WTC11 (cell line): ENCODE measurements around the gene DEFB132.

ENCODE experiments used
- ESRRA ChIP-seq: sonication (generic); formaldehyde crosslinking; IDR thresholded peaks from 2 replicates; pipeline ENCODE4 v1.8.1; 2022; ENCODE audit warnings: mild to moderate bottlenecking, missing genetic modification reagents, borderline replicate concordance
- ETV6 ChIP-seq: sonication (generic); formaldehyde crosslinking; IDR thresholded peaks from 2 replicates; pipeline ENCODE4 v1.8.1; 2022; ENCODE audit warnings: mild to moderate bottlenecking, missing genetic modification reagents
- NR2C2 ChIP-seq: sonication (generic); formaldehyde crosslinking; IDR thresholded peaks from 2 replicates; pipeline ENCODE4 v1.8.0; 2022; ENCODE audit warnings: mild to moderate bottlenecking, missing genetic modification reagents
- RELA ChIP-seq: sonication (generic); formaldehyde crosslinking; IDR thresholded peaks from 2 replicates; pipeline ENCODE4 v1.8.1; 2022; ENCODE audit warnings: missing genetic modification reagents, mild to moderate bottlenecking, borderline replicate concordance
- TEAD4 ChIP-seq: sonication (generic); formaldehyde crosslinking; IDR thresholded peaks from 2 replicates; pipeline ENCODE4 v1.8.0; 2022; ENCODE audit warnings: mild to moderate bottlenecking, missing genetic modification reagents
- TP53 ChIP-seq: sonication (generic); formaldehyde crosslinking; IDR thresholded peaks from 2 replicates; pipeline ENCODE4 v1.8.1; 2023; ENCODE audit warnings: mild to moderate bottlenecking, missing genetic modification reagents
- ZNF263 ChIP-seq: sonication (generic); formaldehyde crosslinking; IDR thresholded peaks from 2 replicates; pipeline ENCODE4 v1.8.1; 2022; ENCODE audit warnings: low read depth, mild to moderate bottlenecking, moderate library complexity, missing genetic modification reagents
- TF ChIP-seq, protein P1 (sequence below): sonication (generic); formaldehyde crosslinking; IDR thresholded peaks from 2 replicates; pipeline ENCODE4 v1.8.1; 2022; ENCODE audit warnings: low read depth, missing genetic modification reagents, borderline replicate concordance
- TF ChIP-seq, protein P2 (sequence below): sonication (generic); formaldehyde crosslinking; IDR thresholded peaks from 2 replicates; pipeline ENCODE4 v1.8.1; 2023; ENCODE audit warnings: mild to moderate bottlenecking, moderate library complexity, missing genetic modification reagents
- TF ChIP-seq, protein P3 (sequence below): sonication (generic); formaldehyde crosslinking; IDR thresholded peaks from 2 replicates; pipeline ENCODE4 v1.8.1; 2023; ENCODE audit warnings: mild to moderate bottlenecking, missing genetic modification reagents
- TF ChIP-seq, protein P4 (sequence below): fragments of 200-600 bp; IDR thresholded peaks from 2 replicates; pipeline ENCODE4 v1.8.0; 2022; ENCODE audit warnings: antibody characterized with exemption

DNA sequence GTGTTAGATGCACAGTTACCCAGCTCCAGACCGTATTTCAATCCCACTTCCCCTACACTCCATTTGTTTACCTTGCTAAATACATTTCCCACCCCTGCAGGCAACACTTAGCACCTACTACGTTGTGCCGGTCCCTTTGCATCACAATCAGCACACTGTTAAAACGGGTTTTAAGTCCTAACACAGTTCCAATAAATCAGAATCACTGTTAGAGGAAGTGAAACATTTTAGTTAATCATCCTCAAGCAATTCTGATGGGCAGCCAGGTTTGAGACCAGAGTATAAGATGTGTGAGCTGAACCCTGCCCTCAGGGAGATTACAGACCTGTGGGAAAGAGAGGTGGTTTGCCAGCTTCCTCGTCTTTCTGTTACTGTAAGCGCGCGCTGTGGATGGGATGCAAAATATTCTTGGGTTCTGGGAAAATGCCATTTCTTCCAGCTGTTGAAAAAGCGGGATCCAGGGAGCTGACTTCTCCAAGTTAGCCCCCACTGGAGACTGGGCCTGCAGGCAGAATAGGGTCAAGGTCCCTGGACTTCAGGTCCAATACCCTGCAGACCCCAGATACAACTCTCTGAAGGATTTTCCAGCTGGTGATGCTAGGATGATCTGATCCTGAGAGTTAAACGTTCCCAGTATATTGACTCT is 42.9 kb downstream of the DEFB132 start:
- TF ChIP-seq TP53 (CRISPR knock-in tag) (no peak), TEAD4 (CRISPR knock-in tag) (no peak), ESRRA (CRISPR knock-in tag) (no peak), NR2C2 (no peak), ETV6 (CRISPR knock-in tag) (0 out of 2 replicates have a peak, but pooled peaks have one; percentile 58), ZNF263 (CRISPR knock-in tag) (no peak), RELA (CRISPR knock-in tag) (no peak)
- TF ChIP-seq, protein P1, sequence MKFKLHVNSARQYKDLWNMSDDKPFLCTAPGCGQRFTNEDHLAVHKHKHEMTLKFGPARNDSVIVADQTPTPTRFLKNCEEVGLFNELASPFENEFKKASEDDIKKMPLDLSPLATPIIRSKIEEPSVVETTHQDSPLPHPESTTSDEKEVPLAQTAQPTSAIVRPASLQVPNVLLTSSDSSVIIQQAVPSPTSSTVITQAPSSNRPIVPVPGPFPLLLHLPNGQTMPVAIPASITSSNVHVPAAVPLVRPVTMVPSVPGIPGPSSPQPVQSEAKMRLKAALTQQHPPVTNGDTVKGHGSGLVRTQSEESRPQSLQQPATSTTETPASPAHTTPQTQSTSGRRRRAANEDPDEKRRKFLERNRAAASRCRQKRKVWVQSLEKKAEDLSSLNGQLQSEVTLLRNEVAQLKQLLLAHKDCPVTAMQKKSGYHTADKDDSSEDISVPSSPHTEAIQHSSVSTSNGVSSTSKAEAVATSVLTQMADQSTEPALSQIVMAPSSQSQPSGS (CRISPR knock-in tag), result no peak
- TF ChIP-seq, protein P2, sequence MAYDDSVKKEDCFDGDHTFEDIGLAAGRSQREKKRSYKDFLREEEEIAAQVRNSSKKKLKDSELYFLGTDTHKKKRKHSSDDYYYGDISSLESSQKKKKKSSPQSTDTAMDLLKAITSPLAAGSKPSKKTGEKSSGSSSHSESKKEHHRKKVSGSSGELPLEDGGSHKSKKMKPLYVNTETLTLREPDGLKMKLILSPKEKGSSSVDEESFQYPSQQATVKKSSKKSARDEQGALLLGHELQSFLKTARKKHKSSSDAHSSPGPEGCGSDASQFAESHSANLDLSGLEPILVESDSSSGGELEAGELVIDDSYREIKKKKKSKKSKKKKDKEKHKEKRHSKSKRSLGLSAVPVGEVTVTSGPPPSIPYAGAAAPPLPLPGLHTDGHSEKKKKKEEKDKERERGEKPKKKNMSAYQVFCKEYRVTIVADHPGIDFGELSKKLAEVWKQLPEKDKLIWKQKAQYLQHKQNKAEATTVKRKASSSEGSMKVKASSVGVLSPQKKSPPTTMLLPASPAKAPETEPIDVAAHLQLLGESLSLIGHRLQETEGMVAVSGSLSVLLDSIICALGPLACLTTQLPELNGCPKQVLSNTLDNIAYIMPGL, result no peak
- TF ChIP-seq, protein P3, sequence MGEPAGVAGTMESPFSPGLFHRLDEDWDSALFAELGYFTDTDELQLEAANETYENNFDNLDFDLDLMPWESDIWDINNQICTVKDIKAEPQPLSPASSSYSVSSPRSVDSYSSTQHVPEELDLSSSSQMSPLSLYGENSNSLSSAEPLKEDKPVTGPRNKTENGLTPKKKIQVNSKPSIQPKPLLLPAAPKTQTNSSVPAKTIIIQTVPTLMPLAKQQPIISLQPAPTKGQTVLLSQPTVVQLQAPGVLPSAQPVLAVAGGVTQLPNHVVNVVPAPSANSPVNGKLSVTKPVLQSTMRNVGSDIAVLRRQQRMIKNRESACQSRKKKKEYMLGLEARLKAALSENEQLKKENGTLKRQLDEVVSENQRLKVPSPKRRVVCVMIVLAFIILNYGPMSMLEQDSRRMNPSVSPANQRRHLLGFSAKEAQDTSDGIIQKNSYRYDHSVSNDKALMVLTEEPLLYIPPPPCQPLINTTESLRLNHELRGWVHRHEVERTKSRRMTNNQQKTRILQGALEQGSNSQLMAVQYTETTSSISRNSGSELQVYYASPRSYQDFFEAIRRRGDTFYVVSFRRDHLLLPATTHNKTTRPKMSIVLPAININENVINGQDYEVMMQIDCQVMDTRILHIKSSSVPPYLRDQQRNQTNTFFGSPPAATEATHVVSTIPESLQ (CRISPR knock-in tag), result no peak
- TF ChIP-seq, protein P4, sequence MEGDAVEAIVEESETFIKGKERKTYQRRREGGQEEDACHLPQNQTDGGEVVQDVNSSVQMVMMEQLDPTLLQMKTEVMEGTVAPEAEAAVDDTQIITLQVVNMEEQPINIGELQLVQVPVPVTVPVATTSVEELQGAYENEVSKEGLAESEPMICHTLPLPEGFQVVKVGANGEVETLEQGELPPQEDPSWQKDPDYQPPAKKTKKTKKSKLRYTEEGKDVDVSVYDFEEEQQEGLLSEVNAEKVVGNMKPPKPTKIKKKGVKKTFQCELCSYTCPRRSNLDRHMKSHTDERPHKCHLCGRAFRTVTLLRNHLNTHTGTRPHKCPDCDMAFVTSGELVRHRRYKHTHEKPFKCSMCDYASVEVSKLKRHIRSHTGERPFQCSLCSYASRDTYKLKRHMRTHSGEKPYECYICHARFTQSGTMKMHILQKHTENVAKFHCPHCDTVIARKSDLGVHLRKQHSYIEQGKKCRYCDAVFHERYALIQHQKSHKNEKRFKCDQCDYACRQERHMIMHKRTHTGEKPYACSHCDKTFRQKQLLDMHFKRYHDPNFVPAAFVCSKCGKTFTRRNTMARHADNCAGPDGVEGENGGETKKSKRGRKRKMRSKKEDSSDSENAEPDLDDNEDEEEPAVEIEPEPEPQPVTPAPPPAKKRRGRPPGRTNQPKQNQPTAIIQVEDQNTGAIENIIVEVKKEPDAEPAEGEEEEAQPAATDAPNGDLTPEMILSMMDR, result no peak
